MM.1S (cell line): ENCODE results near the gene SPANXN4.

ENCODE experiments used
- DNase-seq: peaks from one replicate; pipeline ENCODE4 v3.0.0-alpha.2; 2015
- H2AFZ ChIP-seq: fragments of 300-600 bp; sonication (generic); 2 replicates; pipeline ENCODE4 v1.6.0; 2016; ENCODE audit warnings: antibody characterized with exemption, low read length
- H3F3A ChIP-seq: fragments of 300-600 bp; sonication (generic); 2 replicates; pipeline ENCODE4 v1.6.1; 2016; ENCODE audit warnings: mild to moderate bottlenecking, antibody characterized with exemption, low read length, moderate library complexity, mixed read lengths; ENCODE audit not compliant: insufficient read depth
- H3K27ac ChIP-seq: fragments of 300-600 bp; sonication (generic); 2 replicates; pipeline ENCODE4 v1.5.1; 2016; ENCODE audit warnings: mild to moderate bottlenecking, low read length
- H3K27me3 ChIP-seq: fragments of 300-600 bp; sonication (generic); replicated peaks from 2 replicates; pipeline ENCODE4 v1.6.0; 2016; ENCODE audit warnings: low read length; ENCODE audit not compliant: insufficient read depth
- H3K36me3 ChIP-seq: fragments of 300-600 bp; sonication (generic); replicated peaks from 2 replicates; pipeline ENCODE4 v1.6.1; 2016; ENCODE audit warnings: mild to moderate bottlenecking, low read length, mixed read lengths; ENCODE audit not compliant: insufficient read depth
- H3K4me1 ChIP-seq: fragments of 300-600 bp; sonication (generic); 2 replicates; pipeline ENCODE4 v1.6.1; 2016; ENCODE audit warnings: low read length, mixed read lengths
- H3K4me2 ChIP-seq: fragments of 300-600 bp; sonication (generic); 2 replicates; pipeline ENCODE4 v1.6.0; 2016; ENCODE audit warnings: low read depth, low read length
- H3K4me3 ChIP-seq: fragments of 300-600 bp; sonication (generic); 2 replicates; pipeline ENCODE4 v1.5.1; 2016; ENCODE audit warnings: low read length, mixed read lengths
- H3K79me2 ChIP-seq: fragments of 300-600 bp; sonication (generic); 2 replicates; pipeline ENCODE4 v1.6.1; 2016; ENCODE audit warnings: mixed run types, low read length, mixed read lengths
- H3K9ac ChIP-seq: fragments of 300-600 bp; sonication (generic); 2 replicates; pipeline ENCODE4 v1.6.1; 2016; ENCODE audit warnings: low read length, mixed read lengths
- H3K9me2 ChIP-seq: fragments of 300-600 bp; sonication (generic); replicated peaks from 2 replicates; pipeline ENCODE4 v1.6.1; 2016; ENCODE audit warnings: mild to moderate bottlenecking, low read length, mixed read lengths; ENCODE audit not compliant: insufficient read depth
- H3K9me3 ChIP-seq: fragments of 300-600 bp; sonication (generic); replicated peaks from 2 replicates; pipeline ENCODE4 v1.6.1; 2016; ENCODE audit warnings: mild to moderate bottlenecking, low read length, mixed read lengths; ENCODE audit not compliant: insufficient read depth
- H4K20me1 ChIP-seq: fragments of 300-600 bp; sonication (generic); 2 replicates; pipeline ENCODE4 v1.6.1; 2016; ENCODE audit warnings: mild to moderate bottlenecking, low read length, moderate library complexity, mixed read lengths; ENCODE audit not compliant: insufficient read depth
- EZH2 ChIP-seq: fragments of 300-600 bp; sonication (generic); optimal IDR thresholded peaks from 2 replicates; pipeline ENCODE3; 2017; ENCODE audit warnings: low read depth, mild to moderate bottlenecking, antibody characterized with exemption, low read length, mixed read lengths
- EZH2phosphoT487 ChIP-seq: fragments of 300-600 bp; sonication (generic); IDR thresholded peaks from 2 replicates; pipeline ENCODE4 v1.6.1; 2018; ENCODE audit warnings: antibody characterized with exemption, low read length
- TF ChIP-seq, protein P1 (sequence below): fragments of 300-600 bp; sonication (generic); IDR thresholded peaks from 2 replicates; pipeline ENCODE4 v1.5.1; 2016; ENCODE audit warnings: antibody characterized with exemption, low read length, mixed read lengths

SPANXN4 gene

DNA sequence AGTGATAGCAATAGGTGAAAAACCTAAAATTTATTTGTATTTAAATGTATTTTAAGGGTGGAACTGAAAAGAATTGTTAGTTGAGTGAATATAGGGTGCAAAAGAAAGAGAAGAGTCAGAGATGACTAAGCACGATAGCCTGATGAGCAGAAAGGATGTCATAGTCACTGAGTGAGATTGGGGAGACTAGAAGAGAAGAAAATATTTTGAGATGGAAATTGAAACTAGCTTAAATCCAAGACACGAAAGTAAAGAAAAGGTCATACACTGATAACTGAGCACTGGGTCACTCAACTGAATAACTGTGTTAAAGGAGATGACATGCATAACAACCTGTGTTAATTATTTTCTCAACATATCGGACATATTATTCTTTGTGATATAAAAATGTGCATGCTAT, 55.5 kb downstream of the SPANXN4 start:
- Histone ChIP-seq H3K9me3 (no peaks in the 10 kb centered on the region), H3K4me1 (peaks cover 24% of the 10 kb centered on the region), H2AFZ (no peak overlapping the region), H3K4me3 (no peak overlapping the region), H3K9me2 (no peaks in the 10 kb centered on the region), H3K36me3 (no peaks in the 10 kb centered on the region), H4K20me1 (no peaks in the 10 kb centered on the region), H3K4me2 (peak overlapping the region; percentile 40; the same call in 1 of the 2 replicates), H3K27me3 (no peaks in the 10 kb centered on the region), H3K27ac (peak overlapping the region; percentile 26; the same call in 1 of the 2 replicates), H3F3A (peaks cover 6% of the 10 kb centered on the region; the same call in 1 of the 2 replicates), H3K9ac (no peak overlapping the region), H3K79me2 (no peaks in the 10 kb centered on the region)
- peak; percentile 70 for DNase-seq
- TF ChIP-seq EZH2 (no peak), EZH2phosphoT487 (no peak)
- TF ChIP-seq, protein P1, sequence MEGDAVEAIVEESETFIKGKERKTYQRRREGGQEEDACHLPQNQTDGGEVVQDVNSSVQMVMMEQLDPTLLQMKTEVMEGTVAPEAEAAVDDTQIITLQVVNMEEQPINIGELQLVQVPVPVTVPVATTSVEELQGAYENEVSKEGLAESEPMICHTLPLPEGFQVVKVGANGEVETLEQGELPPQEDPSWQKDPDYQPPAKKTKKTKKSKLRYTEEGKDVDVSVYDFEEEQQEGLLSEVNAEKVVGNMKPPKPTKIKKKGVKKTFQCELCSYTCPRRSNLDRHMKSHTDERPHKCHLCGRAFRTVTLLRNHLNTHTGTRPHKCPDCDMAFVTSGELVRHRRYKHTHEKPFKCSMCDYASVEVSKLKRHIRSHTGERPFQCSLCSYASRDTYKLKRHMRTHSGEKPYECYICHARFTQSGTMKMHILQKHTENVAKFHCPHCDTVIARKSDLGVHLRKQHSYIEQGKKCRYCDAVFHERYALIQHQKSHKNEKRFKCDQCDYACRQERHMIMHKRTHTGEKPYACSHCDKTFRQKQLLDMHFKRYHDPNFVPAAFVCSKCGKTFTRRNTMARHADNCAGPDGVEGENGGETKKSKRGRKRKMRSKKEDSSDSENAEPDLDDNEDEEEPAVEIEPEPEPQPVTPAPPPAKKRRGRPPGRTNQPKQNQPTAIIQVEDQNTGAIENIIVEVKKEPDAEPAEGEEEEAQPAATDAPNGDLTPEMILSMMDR: no peak

DNA sequence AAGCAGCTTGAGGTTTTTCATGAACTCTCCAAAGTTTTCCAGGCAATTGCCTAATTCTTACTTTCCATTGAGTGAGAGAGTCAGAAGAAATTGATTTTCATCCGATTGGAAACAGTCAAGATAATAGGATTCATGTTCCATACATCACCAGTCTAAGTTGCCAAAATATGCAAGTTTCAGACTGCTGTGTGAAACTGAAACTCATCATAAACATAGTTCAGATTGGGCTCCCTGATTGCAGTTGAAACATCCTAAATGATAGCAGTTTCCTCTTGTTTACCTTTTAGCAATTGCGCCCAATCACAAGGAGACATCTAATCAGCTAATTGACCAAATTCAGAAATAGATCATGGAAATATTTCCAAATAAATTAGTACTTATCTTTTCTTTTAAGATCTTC, 56.8 kb downstream of the SPANXN4 start:
- H3K4me3 ChIP-seq: 0 out of 2 replicates have a peak overlapping the region, but pooled peaks have one; percentile 24
- no peaks in the 10 kb centered on the region for H3K36me3 ChIP-seq
- H3K9ac ChIP-seq: no peak overlapping the region
- H3K4me2 ChIP-seq: peak overlapping the region; percentile 36
- no peaks in the 10 kb centered on the region for H3K79me2 ChIP-seq
- H4K20me1 ChIP-seq: no peaks in the 10 kb centered on the region
- H3K27me3 ChIP-seq: no peaks in the 10 kb centered on the region
- no peaks in the 10 kb centered on the region for H3K9me2 ChIP-seq
- peaks cover 31% of the 10 kb centered on the region for H3K4me1 ChIP-seq
- H3K27ac ChIP-seq: peak overlapping the region; percentile 27; the same call in 1 of the 2 replicates
- peak; percentile 73 for DNase-seq
- no peak for TF ChIP-seq EZH2phosphoT487
- TF ChIP-seq, protein P1: no peak
- TF ChIP-seq EZH2: no peak
- peaks cover 6% of the 10 kb centered on the region; the same call in 1 of the 2 replicates for H3F3A ChIP-seq
- no peak overlapping the region for H2AFZ ChIP-seq
- no peaks in the 10 kb centered on the region for H3K9me3 ChIP-seq
